Kidney tubule cell (primary cell): ENCODE measurements around the gene CNTN6.

Experiments
- DNase-seq: peaks from one replicate; pipeline ENCODE4 v3.0.0-alpha.2; 2018; ENCODE audit warnings: low spot score

The CNTN6 gene

GRCh38 chr3:1092771-1093170 is at the start of gene CNTN6:
Gene CNTN6, plus strand, starts transcription at chr3:1093024. Its CDS starts 54,985 bp downstream, at chr3:1148009.
- peak; percentile 34 for DNase-seq

- no peak for DNase-seq
These were observed 44.3 kb upstream of the CNTN6 start for GRCh38 chr3:1048558-1048957.

DNA sequence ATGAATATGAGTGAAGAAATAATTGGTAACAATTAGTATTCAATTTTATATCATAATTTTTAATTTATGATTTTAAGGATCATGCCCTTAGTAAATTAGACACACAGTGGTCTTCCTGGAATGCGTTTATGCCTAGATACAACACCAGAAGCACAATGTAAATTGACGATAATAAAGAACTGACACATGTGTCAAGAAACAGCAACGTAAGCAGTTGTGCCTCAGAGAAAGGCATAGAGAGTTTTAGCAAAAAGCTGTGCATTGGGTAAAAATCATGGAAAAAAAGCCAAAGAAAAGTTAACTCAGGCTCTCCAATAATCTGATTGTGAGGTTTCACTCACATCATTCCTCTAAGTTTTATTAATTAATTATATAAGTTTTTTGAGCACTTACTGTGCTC is 37.0 kb upstream of the CNTN6 start:
- no peak for DNase-seq

GRCh38 chr3:1056744-1057143 is 36.1 kb upstream of the CNTN6 start:
- DNase-seq: no peak

DNA sequence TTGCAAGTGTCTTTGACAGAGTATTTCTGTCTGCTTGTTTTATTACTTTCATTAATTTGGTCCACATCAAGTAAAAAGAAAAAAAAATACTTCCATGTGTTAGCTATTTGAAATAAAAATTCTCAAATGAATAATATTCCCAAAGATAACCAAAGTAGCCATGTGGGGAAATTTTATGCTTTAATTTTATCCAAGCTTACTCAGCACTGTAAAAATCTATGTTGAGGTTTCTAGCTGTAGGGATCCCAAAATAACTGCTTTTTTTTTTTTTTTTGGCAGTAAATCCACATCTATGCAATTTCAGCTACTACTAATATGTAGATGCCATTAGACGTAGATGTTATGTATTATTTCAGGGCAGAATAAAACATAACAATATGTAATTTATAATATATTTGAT is 35.4 kb upstream of the CNTN6 start:
- DNase-seq: no peak

GRCh38 chr3:1068985-1069384 is 23.8 kb upstream of the CNTN6 start:
- peak; percentile 52 for DNase-seq

- DNase-seq: no peak
These were observed 20.8 kb upstream of the CNTN6 start for GRCh38 chr3:1072041-1072440.

DNA sequence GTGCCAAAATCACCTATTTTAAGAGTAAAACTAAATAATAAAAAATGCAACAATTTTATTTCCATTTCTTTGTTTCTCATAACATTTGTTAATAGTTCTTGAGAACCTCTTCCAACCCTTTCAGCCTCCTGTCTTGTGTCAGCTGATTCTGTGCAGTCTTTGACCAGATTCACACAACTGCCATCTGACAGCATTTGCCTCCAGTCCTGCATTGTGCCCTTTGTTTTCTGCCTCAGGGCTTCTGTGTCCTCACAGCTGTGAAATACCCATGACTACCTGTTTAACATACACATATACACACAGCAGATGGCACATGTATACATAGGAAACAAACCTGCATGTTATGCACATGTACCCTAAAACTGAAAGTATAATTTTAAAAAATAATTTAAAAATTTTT is 13.2 kb upstream of the CNTN6 start:
- no peak for DNase-seq

DNA sequence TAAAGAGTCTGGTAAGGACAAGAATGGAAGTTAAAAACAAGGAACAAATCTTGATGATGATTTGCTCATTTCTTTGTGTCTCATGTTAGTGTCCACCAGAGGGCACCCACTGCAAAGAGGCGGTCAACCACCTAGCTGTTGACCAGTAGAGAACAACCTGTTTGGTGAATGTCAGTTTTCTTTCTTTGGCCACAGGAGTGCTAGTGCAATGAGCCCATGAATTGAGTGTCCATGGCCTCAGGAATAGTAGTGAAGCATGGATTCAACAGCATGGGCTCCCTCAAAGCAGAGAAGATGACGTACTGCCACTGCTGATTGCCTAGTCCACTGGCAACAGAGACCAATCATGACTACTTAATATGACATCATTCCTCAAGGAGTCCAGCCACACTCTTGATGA is 10.7 kb upstream of the CNTN6 start:
- peak; percentile 77 for DNase-seq

GRCh38 chr3:1087066-1087560 is 5.7 kb upstream of the CNTN6 start:
- peak; percentile 94 for DNase-seq

DNA sequence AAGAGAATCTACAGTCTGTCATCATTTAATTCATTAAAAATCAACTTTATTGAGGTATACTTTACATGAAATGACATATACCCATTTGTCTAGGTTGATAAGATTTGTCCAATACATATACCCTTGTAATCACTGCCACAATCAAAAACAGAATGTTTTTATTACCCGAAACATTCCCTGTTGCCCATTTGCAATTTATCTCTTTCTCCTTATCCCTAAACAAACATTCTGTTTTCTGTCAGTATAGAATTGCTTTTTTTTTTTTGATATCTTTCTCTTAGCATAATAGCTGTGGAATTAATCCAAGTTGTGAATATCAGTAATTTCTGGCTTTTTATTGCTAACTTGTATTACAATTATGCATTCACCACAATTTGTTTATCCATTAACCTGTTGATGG is 4.3 kb upstream of the CNTN6 start:
- DNase-seq: no peak

DNA sequence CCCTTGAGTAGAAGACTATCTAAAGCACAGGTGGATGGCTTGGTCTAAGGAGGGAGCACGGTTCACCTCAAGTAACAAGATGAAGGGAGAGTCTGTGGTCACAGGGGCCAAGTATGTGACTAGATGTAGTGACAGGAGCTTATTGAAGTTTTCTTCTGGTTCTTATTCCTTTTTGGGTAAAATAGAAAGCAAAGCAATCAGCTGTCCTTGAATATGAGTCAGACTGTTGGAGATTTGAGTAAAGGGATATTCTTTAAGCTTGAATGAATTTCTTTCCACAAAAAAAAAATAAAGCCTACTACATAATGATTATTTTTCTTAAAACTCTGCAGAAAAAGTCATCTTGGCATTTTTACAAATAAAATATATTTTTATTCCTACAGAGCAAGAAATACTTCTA is 1.5 kb upstream of the CNTN6 start:
- DNase-seq: peak; percentile 35

DNA sequence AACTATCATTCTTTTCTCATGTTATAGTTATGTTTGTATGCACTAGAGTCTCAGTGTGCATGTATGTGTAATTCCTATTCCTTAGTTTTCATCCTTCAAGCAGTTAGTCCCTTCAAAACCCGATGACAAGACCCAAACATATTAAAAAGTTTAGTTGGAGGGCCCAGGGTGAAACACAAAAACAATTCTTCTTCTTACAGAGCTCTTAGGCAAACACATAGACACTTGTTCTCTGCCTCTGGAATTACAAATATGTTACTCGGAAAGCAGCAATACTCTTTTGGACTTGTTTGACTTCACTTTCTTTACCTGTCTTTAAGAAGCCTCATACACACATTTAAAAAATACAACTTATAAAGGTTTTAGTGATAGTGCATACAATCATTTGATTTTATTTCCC is 763 bp upstream of the CNTN6 start:
- DNase-seq: no peak

GRCh38 chr3:1093217-1093616 is 393 bp downstream of the CNTN6 start:
- no peak for DNase-seq

- no peak for DNase-seq
These were observed 10.7 kb downstream of the CNTN6 start for GRCh38 chr3:1103525-1103924.

GRCh38 chr3:1117843-1118473 is 25.1 kb downstream of the CNTN6 start:
- DNase-seq: peak; percentile 78

DNA sequence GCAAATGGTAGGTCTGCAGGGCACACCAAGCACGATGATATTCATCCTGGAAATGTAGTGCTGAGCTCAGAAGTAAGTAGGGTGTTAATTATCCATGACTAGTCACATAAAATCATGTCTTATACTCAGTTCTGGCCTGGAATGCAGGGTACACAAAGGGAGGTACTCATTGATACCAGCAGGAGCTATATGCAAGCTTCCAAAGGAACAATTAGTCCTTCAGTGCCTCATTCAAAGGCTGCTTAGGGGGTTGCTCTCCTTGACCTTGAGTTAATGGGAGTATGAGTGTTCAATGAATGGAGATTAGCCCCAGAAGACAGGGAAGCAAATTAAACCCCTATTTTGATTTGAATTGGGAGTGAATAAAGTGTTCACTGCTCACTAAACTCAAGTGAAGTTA is 38.3 kb downstream of the CNTN6 start:
- no peak for DNase-seq

GRCh38 chr3:1135194-1135593 is 42.4 kb downstream of the CNTN6 start:
- no peak for DNase-seq

GRCh38 chr3:1138036-1138435 is 45.2 kb downstream of the CNTN6 start:
- no peak for DNase-seq

DNA sequence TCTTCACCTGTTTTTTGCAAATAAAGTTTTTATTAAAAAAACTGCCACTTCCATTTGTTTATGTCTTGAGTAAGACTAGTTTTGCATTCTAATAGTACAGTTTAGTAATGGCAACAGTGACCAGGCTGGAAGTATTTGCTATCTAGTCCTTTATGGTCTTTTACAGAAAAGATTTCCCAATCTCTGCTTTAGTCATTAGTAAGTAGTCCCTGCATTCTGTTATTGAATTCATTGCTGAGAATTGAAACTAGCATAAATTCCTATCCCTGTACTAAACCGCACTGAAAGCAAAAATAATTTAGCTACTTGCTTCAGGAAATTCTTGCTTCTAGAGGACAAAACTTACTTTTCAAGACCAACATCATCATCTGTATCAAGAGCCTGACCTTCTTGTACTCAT is 46.2 kb downstream of the CNTN6 start:
- no peak for DNase-seq

DNA sequence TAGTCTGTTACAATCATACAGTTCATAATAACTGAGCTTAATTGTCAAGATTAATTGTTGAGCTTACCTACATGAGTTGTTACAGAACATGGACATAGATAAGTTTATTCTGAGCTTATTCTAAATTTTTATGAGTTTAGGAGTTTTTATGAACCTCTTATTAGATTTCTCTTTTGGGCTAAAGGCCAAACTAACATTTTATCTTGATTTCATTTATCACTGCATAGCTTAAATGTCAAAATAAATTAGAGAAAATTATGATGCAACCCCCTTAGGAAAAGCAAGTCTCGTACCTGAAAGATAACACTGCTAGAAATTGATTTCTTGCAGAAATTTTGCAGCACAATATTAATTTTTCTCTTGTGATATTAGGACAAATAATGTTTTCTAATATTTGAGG is 54.5 kb downstream of the CNTN6 start:
- DNase-seq: no peak

- DNase-seq: no peak
These were observed 55.0 kb downstream of the CNTN6 start for GRCh38 chr3:1147819-1148218.

GRCh38 chr3:1164101-1164500 is 71.3 kb downstream of the CNTN6 start:
- no peak for DNase-seq

DNA sequence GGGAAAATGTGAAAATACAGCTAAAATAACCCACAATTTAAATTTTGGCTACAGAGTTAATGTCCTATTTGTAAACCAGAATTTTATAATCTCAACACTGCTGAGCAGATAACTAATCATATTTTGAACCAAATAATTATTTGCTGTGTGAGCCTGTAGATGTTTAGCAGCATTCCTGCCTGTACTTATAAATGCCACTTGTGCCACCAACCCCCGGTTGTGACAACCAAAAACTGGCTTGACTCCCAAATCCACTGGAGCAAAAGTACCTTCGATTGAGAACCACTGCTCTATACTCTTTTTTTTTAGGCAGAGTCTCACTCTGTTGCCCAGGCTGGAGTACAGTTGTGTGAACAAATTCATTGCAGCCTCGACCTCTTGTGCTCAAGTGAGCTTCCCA is 78.5 kb downstream of the CNTN6 start:
- DNase-seq: no peak

GRCh38 chr3:1172644-1173043 is 79.8 kb downstream of the CNTN6 start:
- DNase-seq: no peak
